NCI-H146 treated with DMSO at 0.1 percent for 48 hours (cell line): ENCODE measurements around the gene LTF.
"Not testable (repeated sequence)": the region's sequence is repeated elsewhere in the genome, so short reads cannot be mapped to it uniquely, and the experiment has no call there.

Source experiments
- DNase-seq: peaks from one replicate; lab custom pipeline; 2025; ENCODE audit not compliant: unreplicated experiment; lab: John Stamatoyannopoulos, UW

Gene LTF

DNA sequence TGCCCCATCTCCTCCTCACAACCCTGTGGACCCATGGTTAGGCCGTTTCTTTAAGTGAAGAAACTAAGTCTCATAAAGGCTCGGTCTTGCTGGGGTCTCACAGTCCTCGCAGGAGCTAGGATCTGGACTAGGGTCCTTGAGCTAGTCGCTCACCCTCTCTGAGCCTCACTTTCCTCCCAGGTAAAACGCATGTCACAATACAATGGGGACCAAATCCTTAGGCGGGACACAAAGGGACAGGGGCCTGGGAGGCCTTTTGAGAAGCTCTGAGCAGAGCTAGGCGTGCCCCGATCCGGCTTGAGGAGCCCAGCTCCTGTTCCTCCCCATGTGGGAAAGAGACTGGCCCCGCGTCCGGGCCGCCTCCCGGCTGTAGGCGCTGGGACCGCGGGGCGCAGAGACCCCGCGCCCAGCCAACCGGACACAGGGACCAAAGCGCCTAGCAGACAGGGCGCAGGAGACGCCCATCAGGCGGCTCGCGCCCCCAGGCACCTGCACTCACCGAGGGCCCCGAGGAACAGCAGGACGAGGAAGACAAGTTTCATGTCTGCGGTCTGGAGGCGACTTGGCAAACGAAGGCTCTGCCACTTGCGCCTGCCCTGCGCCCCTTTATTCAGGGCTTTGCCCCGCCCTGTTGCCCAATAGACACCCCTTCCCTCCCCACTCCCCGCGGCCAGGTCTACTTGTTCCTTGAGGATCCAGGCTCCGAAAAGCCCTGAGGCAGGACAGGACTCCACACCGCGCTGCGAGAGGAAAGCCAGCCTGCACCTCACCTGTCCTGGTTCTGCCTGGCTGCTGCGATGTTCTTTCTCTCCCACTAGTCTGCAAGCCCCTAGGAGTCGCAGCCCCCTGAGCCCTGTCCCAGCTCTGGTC, at the start of gene LTF:
Gene LTF (minus strand): TSS at position 580 of the 870 bp plus-strand sequence. CDS start 38 bp downstream, at position 542.
- no peak for DNase-seq

DNA sequence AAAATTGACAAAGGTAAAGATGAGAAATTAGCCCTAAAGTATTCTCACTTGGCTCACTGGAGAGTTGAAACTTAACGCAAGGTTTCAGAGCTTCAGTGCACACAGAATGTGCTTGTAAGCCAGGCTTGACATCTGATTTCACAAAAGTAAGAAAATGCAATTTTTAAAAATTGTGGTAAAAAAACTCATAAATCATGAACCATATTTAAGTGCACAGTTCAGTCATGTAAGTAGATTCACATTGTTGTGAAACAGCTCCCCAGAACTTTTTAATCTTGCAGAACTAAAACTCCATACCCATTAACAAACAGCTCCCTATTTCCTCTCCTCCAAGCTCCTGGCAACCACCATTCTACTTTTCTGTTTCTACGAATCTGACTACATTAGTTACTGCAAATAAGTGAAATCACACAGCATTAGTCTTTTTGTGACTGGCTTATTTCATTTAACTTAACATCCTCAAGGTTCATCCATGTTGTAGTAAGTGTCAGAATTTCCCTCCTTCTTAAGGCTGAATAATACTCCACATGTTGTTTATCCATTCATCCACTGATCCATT, 47.6 kb upstream of the LTF start:
- DNase-seq = no peak

GRCh38 chr3:46509661-46510187, 45.0 kb upstream of the LTF start:
- DNase-seq = no peak

DNA sequence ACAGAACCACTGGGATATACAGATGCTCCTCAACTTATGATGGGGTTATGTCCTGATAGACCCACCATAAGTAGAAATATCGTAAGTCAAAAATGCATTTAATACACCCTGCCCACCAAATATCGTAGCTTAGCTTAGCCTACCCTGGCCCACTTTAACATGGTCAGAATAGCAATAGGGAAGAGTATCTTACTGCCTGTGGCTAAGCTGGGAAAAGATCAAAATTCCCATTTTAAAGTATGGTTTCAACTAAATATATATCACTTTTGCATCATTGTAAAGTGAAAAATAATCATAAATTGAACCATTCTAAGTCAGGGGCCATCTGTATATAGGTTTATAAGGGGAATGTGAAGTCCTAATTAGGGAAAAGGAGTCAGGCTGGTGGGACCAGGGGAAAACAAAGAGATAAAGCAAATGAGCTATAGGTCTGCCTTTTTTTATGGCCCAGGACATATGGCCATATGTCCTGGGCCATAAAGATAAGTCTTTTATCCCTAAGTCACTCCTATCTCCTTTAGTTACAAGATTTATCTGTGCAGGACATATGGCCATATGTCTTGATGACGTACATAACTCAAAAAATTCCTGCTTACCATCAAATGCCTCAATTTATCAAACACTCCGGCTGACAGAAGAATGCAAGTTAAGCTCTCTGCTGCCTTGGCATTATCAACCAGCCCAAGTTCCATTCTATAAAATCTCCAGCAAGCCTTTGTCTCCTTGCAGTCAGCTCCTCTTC, 44.3 kb upstream of the LTF start:
- no peak for DNase-seq

DNA sequence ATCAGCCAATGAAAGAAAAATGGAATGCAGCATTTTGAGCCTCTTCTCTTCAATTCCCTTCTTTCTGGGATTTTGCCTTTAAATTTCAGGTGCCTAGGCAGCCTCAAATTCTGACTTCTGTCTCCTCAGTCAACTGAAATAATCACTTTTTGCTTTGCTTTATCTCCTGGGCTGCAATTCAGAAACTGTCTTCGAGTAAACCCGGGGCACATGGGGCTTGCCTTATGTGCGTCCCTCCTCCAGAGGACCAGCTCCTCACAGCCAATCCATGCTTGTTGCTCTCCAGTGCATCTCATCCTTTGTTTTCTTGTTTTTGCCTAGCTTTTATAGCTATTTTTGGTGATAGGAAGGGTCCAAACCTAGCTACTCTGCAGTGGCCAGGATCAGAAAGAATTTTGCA, 41.8 kb upstream of the LTF start:
- DNase-seq = no peak

- no peak for DNase-seq
Observed at GRCh38 chr3:46505953-46506352, 41.2 kb upstream of the LTF start.

DNA sequence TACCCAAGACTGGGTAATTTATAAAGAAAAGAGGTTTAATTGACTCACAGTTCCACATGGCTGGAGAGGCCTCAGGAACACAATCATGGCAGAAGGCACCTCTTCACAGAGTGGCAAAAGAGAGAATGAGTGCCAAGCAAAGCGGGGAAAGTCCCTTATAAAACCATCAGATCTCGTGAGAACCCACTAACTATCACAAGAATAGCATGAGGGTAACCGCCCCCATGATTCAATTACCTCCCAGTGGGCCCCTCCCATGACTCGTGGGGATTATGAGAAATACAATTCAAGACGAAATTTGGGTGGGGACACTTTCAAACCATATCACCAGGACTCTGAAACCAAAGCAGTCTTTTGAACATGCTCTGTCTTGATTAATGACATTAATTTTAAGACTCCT, 40.1 kb upstream of the LTF start:
- DNase-seq = no peak

GRCh38 chr3:46503200-46503874, 38.6 kb upstream of the LTF start:
- no peak for DNase-seq

GRCh38 chr3:46501702-46502101, 37.0 kb upstream of the LTF start:
- DNase-seq = no peak

DNA sequence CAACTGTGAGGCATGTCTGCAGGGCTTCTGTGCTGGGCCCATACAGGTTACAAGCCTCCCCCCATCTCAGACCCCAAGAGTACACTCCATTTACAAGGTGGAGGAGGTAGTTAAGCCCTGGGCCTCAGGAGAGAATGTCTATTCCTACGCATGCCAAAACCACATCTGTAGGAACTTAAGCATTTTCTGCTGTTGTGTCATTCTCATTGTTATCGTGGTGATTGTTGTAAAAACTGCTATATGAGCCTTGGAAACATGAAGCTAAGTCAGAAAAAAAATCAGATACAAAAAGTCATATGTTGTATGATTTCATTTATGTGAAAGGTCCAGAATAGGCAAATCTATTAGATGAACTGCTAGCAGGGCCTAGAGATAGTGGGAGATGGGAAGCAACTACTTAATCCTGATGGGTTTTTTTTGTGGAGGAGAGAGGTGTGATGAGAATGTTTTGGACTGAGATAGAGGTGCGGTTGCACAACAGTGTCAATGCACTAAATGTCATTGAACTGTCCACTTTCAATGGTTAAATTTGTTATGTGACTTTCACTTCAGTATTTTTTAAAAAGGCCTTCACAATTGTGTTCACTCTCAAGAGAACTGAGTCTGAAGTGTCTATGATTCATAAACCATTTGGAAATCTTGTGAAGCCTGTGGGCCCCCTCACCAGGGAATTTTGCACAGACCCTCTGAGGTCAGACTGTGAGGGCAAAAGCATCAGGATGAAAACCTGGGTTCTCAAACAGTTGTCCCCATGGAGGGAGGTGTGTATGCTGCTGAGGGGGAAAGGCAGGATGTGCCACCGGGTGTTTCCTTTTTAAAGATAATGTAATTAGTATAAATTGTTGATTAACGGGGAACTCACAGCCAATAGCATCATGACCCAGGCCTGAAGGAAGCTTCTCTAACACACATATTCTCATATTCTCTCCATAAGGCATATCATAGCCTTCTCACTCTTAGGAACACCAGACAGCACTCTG, 36.2 kb upstream of the LTF start:
- no peak for DNase-seq

- no peak for DNase-seq
Observed at GRCh38 chr3:46498916-46499519, 34.3 kb upstream of the LTF start.

- no peak for DNase-seq
Observed at GRCh38 chr3:46497556-46498265, 33.0 kb upstream of the LTF start, which contains the start of gene RTP3. Gene RTP3 (plus strand): TSS chr3:46497976. CDS start chr3:46498063, 87 bp downstream.

GRCh38 chr3:46496746-46497555, 32.2 kb upstream of the LTF start:
- DNase-seq = no peak

DNA sequence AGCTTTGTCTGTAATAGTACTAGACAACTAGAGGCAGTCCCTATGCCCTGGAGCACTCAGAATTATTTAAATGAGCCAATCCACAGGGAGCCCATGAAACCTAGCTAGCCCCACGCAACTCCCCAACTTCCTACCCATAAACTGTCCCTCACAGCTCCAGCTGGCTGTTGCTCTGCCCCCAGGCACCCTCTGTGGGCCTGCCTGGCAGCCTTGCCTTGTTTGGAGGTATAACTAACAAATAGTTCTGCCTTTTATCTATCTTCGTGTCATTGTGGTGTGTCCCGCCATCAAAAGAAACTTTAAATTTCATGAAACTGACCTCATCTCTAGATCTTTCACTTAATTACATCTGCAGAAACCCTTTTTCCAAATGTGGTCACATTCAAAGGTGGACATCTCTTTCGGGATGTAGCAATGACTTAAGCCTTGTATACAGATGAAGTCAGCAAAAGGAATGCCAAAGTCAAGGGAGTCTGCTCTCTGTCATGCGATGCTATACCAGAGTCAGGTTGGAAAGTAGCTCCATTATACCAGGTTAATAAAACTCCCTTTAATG, 31.3 kb upstream of the LTF start:
- no peak for DNase-seq

DNA sequence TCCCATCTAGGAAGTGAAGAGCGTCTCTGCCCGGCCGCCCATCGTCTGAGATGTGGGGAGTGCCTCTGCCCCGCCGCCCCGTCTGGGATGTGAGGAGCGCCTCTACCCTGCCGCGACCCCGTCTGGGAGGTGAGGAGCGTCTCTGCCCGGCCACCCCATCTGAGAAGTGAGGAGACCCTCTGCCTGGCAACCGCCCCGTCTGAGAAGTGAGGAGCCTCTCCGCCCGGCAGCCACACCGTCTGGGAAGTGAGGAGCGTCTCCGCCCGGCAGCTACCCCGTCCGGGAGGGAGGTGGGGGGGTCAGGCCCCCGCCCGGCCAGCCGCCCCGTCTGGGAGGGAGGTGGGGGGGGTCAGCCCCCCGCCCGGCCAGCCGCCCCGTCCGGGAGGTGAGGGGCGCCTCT, 29.8 kb upstream of the LTF start:
- DNase-seq = not testable (repeated sequence)

DNA sequence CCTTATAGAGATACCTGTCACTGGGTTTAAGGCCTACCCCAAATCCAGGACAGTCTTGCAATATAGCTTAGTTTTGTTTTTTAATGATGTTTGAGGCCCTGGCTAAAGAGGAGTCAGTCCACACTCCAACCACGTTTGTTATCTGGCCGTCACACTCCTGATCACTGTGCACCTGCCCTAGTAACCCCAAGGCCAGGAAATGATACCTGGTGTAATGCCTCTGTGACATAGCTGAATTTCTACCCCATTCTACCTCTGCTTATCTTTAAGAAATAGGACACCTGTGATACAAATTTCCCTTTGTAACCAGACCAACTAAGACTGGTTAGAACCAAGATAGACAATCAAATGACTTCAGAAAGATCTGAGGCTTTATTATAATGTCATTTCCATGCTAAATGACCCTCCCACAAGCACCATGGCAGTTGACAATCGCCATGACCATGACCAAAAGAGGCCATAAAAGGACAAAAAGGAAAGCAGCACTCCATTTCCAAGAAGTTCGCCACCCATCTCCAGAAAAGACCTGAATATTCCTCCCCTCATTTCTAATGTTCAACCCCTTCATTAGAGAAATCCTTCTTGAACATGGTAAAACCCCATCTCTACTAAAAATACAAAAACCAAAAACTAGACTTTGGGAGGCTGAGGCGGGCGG, 28.3 kb upstream of the LTF start:
- DNase-seq = no peak
